Transverse colon (tissue), 4 donors: ENCODE data around the gene MCC. TPM values are rescaled to one million over a fixed set of nuclear protein-coding genes. Genes with fewer than 3 reads are reported as not detected.

Experiments
- DNase-seq: peaks from one replicate; pipeline ENCODE4 v3.0.0-alpha.2; 2019
- H3K27ac ChIP-seq, 4 donors: fragments of 200-600 bp; sonication (generic); 2 replicates each; pipeline ENCODE4 v1.5.1; 2016 to 2018; ENCODE audit warnings: inconsistent platforms in 4 of 4
- H3K27me3 ChIP-seq: fragments of 200-600 bp; sonication (generic); 2 replicates; pipeline ENCODE4 v1.5.1; 2017; ENCODE audit warnings: inconsistent platforms
- H3K36me3 ChIP-seq, 4 donors: fragments of 200-600 bp; sonication (generic); 2 replicates each; pipeline ENCODE4 v1.5.1; 2017 to 2019; ENCODE audit warnings: inconsistent platforms in 4 of 4
- H3K4me1 ChIP-seq, 4 donors: fragments of 200-600 bp; sonication (generic); 2 replicates each; pipeline ENCODE4 v1.5.1; 2017 to 2020; ENCODE audit warnings: inconsistent platforms in 4 of 4
- H3K4me3 ChIP-seq, 4 donors: fragments of 200-600 bp; sonication (generic); 1 replicate in 1 of 4; 2 replicates in 3 of 4; pipeline versions ENCODE4 v1.5.1 to v1.6.1; 2017 to 2019; ENCODE audit warnings: inconsistent platforms in 4 of 4
- H3K9me3 ChIP-seq, 2 donors: fragments of 200-600 bp; sonication (generic); 2 replicates each; pipeline ENCODE4 v1.5.1; 2017 to 2019; ENCODE audit warnings: inconsistent platforms in 2 of 2
- CTCF ChIP-seq, 5 experiments: fragments of 200-600 bp in 3 of 5; fragments of 450-650 bp in 2 of 5; sonication (generic) in 3 of 5; IDR thresholded peaks; 1 replicate in 2 of 5; 2 replicates in 3 of 5; pipeline ENCODE4 v1.5.1; 2016 to 2017; ENCODE audit warnings: antibody characterized with exemption in 5 of 5, inconsistent platforms in 3 of 5, mild to moderate bottlenecking in 2 of 5, moderate library complexity in 1 of 5
- EP300 ChIP-seq: sonication (generic); formaldehyde crosslinking; IDR thresholded peaks from one replicate; pipeline ENCODE4 v1.6.1; 2017; ENCODE audit warnings: antibody characterized with exemption, low read depth
- POLR2A ChIP-seq: fragments of 450-650 bp; IDR thresholded peaks from one replicate; pipeline ENCODE4 v1.6.1; 2016; ENCODE audit warnings: antibody characterized with exemption, mild to moderate bottlenecking, moderate library complexity
- POLR2AphosphoS5 ChIP-seq, 3 donors: sonication (generic); formaldehyde crosslinking; IDR thresholded peaks; one replicate each; pipeline ENCODE4 v1.6.1; 2016; ENCODE audit warnings: antibody characterized with exemption in 3 of 3
- WGBS, 2 donors: methylation state at CpG; one replicate each; pipeline ENCODE4 v1.1.5; 2018; ENCODE audit warnings: low coverage in 1 of 2; 5-methylcytosine and 5-hydroxymethylcytosine counted together
- in situ Hi-C, 4 donors: fragments of 200-750 bp; cut with MboI; loops; one replicate each; pipeline versions ENCODE4 v1.15.0 to v1.15.1; 2017; ENCODE audit warnings: low sequenced_read_pairs in 3 of 4, low pct_ligation_motif_present in 1 of 4, low pct_unique_long_range_greater_than_20kb in 1 of 4
- intact Hi-C: fragments of 100-400 bp; cut with DNase I; formaldehyde crosslinking; loops from one replicate; pipeline ENCODE4 v1.15.1; 2023; ENCODE audit warnings: low total_unique reads
- total RNA-seq, 4 donors: library from RNA; depleted of rRNA; stranded (reverse); fragments of >200 nt; gene quantifications; one replicate each; pipeline ENCODE4 v1.1.0, GENCODE V29; 2016

Gene MCC
- total RNA-seq, 4 donors from 2014 or later: 2.6 to 28.4 (median 16.4) TPM

GRCh38 chr5:113433862-113434612 is 54.2 kb downstream of the MCC start:
- Histone ChIP-seq H3K4me3 (no peak overlapping the region), H3K27ac (no peak overlapping the region), H3K9me3 (no peaks in the 10 kb centered on the region), H3K36me3 (no peaks in the 10 kb centered on the region), H3K27me3 (no peaks in the 10 kb centered on the region), H3K4me1 (no peaks in the 10 kb centered on the region)
- DNase-seq: no peak
- TF ChIP-seq EP300 (no peak), POLR2A (no peak)
- 93 to 97% methylated on average over 19 to 37 of the region's 38 CpGs for WGBS, 2 donors
- in situ Hi-C loops (no loop called here), intact Hi-C loops (no loop called here)

- Histone ChIP-seq H3K36me3 (no peaks in the 10 kb centered on the region), H3K27ac (no peak overlapping the region), H3K27me3 (no peaks in the 10 kb centered on the region), H3K9me3 (no peaks in the 10 kb centered on the region), H3K4me1 (no peaks in the 10 kb centered on the region), H3K4me3 (no peak overlapping the region)
- DNase-seq: no peak
- intact Hi-C loops: no loop called here
- TF ChIP-seq POLR2A (no peak), POLR2AphosphoS5 (IDR thresholded peaks at IDR 0.05) (no peak), EP300 (no peak), CTCF (IDR thresholded peaks at IDR 0.05) (no peak)
- 96% methylated on average over 21 of the region's 21 CpGs; no CpG with 5 or more reads in 1 of the 2 donors for WGBS, 2 donors
- in situ Hi-C loops: no loop called here
Observed at GRCh38 chr5:113433071-113433470, 55.2 kb downstream of the MCC start.

GRCh38 chr5:113427871-113428574 is 60.2 kb downstream of the MCC start:
- Histone ChIP-seq H3K4me1 (no peaks in the 10 kb centered on the region), H3K27ac (no peak overlapping the region), H3K9me3 (no peaks in the 10 kb centered on the region), H3K27me3 (no peaks in the 10 kb centered on the region), H3K4me3 (no peak overlapping the region), H3K36me3 (no peaks in the 10 kb centered on the region)
- in situ Hi-C loops (no loop called here), intact Hi-C loops (no loop called here)
- no peak for DNase-seq
- TF ChIP-seq POLR2AphosphoS5 (IDR thresholded peaks at IDR 0.05) (no peak), CTCF (IDR thresholded peaks at IDR 0.05) (no peak), EP300 (no peak), POLR2A (no peak)
- WGBS, 2 donors: 57 to 69% methylated on average over 2 to 3 of the region's 3 CpGs

- 93% methylated on average over 3 of the region's 3 CpGs; no CpG with 5 or more reads in 1 of the 2 donors for WGBS, 2 donors
- Histone ChIP-seq H3K4me1 (no peaks in the 10 kb centered on the region), H3K9me3 (no peaks in the 10 kb centered on the region), H3K27ac (no peak overlapping the region), H3K36me3 (no peaks in the 10 kb centered on the region), H3K27me3 (no peaks in the 10 kb centered on the region), H3K4me3 (no peak overlapping the region)
- in situ Hi-C loops: no loop called here
- TF ChIP-seq CTCF (IDR thresholded peaks at IDR 0.05) (no peak), POLR2AphosphoS5 (IDR thresholded peaks at IDR 0.05) (no peak)
- no peak for DNase-seq
- intact Hi-C loops: no loop called here
Observed at GRCh38 chr5:113425909-113426308, 62.3 kb downstream of the MCC start.
